IMR-90 (cell line): Measurements from ENCODE around the gene IL12RB1. TPM values are rescaled to one million over a fixed set of nuclear protein-coding genes. Genes with fewer than 3 reads are reported as not detected.

Source experiments
- ATAC-seq: fragments of 200-7000 bp; cut with Tn5 transposase; 2 replicates; pipeline ENCODE4 v1.9.1; 2020; ENCODE audit warnings: low read depth, mild to moderate bottlenecking, moderate library complexity
- BruUV-seq: library from RNA; stranded (reverse); fragments of 400-500 nt; replicated peaks from 2 replicates; lab custom pipeline; 2021; lab: Mats Ljungman, UMichigan
- CTCF ChIA-PET: fragments of 300-600 bp; formaldehyde crosslinking; extraction: SDS; loops from one replicate; lab custom pipeline; 2021; ENCODE audit warnings: antibody characterized with exemption; lab: Yijun Ruan, JAX
- POLR2A ChIA-PET: fragments of 300-600 bp; sonication (Branson Sonifier 250); formaldehyde crosslinking; loops from one replicate; lab custom pipeline; 2022; ENCODE audit warnings: antibody characterized with exemption; ENCODE audit not compliant: unreplicated experiment; lab: Charles Lee
- DNase-seq: peaks from one replicate; pipeline ENCODE4 v3.0.0; 2013
- H2AFZ ChIP-seq: replicated peaks from 2 replicates; pipeline ENCODE3; 2013; ENCODE audit warnings: low read length, mild to moderate bottlenecking; ENCODE audit not compliant: poor library complexity
- H2AK5ac ChIP-seq: 2 replicates; pipeline ENCODE4 v1.6.1; 2013; ENCODE audit warnings: low read depth, low read length, inconsistent platforms
- H2AK9ac ChIP-seq: replicated peaks from 2 replicates; pipeline ENCODE3; 2013; ENCODE audit warnings: mild to moderate bottlenecking, low read depth, low read length, moderate library complexity; ENCODE audit not compliant: poor library complexity
- H2BK120ac ChIP-seq: 2 replicates; pipeline ENCODE4 v1.6.1; 2013; ENCODE audit warnings: low read depth, low read length, inconsistent platforms
- H2BK15ac ChIP-seq: 3 replicates; pipeline ENCODE4 v1.6.1; 2013; ENCODE audit warnings: low read depth, low read length, inconsistent platforms
- H2BK20ac ChIP-seq: 2 replicates; pipeline ENCODE4 v1.6.1; 2013; ENCODE audit warnings: low read depth, mild to moderate bottlenecking, inconsistent platforms, low read length, moderate library complexity
- H2BK5ac ChIP-seq: 2 replicates; pipeline ENCODE4 v1.6.1; 2013; ENCODE audit warnings: mild to moderate bottlenecking, low read depth, low read length, inconsistent platforms; ENCODE audit not compliant: poor library complexity, severe bottlenecking
- H3K14ac ChIP-seq: replicated peaks from 2 replicates; pipeline ENCODE4 v1.6.1; 2013; ENCODE audit warnings: low read depth, low read length, inconsistent platforms
- H3K18ac ChIP-seq: 2 replicates; pipeline ENCODE4 v1.6.1; 2013; ENCODE audit warnings: low read depth, low read length, control low read depth
- H3K23ac ChIP-seq: 2 replicates; pipeline ENCODE4 v1.6.1; 2013; ENCODE audit warnings: low read depth, low read length, inconsistent platforms
- H3K27ac ChIP-seq: 2 replicates; pipeline ENCODE4 v1.5.1; 2013; ENCODE audit warnings: mild to moderate bottlenecking, control low read depth, low read length; ENCODE audit not compliant: insufficient read depth
- H3K27me3 ChIP-seq: 2 replicates; pipeline ENCODE4 v1.6.1; 2013; ENCODE audit warnings: low read length; ENCODE audit not compliant: control insufficient read depth, insufficient read depth
- H3K36me3 ChIP-seq: 2 replicates; pipeline ENCODE4 v1.6.1; 2013; ENCODE audit warnings: low read length, mixed read lengths; ENCODE audit not compliant: control insufficient read depth, insufficient read depth
- H3K4ac ChIP-seq: 2 replicates; pipeline ENCODE4 v1.6.1; 2013; ENCODE audit warnings: low read depth, low read length, inconsistent platforms
- H3K4me1 ChIP-seq: 2 replicates; pipeline ENCODE4 v1.6.1; 2013; ENCODE audit warnings: low read length, mixed read lengths; ENCODE audit not compliant: control insufficient read depth, insufficient read depth
- H3K4me2 ChIP-seq: 2 replicates; pipeline ENCODE4 v1.6.1; 2013; ENCODE audit warnings: low read depth, mild to moderate bottlenecking, control low read depth, low read length, moderate library complexity
- H3K4me3 ChIP-seq: 2 replicates; pipeline ENCODE4 v1.5.1; 2013; ENCODE audit warnings: low read depth, mild to moderate bottlenecking, control low read depth, low read length, moderate library complexity; ENCODE audit not compliant: insufficient read depth
- H3K56ac ChIP-seq: 2 replicates; pipeline ENCODE4 v1.6.1; 2013; ENCODE audit warnings: low read length, inconsistent platforms; ENCODE audit not compliant: insufficient read depth; ENCODE audit errors: extremely low read depth
- H3K79me1 ChIP-seq, 2 experiments: 2 replicates each; pipeline ENCODE4 v1.6.1; 2013; ENCODE audit warnings: low read length in 2 of 2, inconsistent platforms in 1 of 2, low read depth in 1 of 2
- H3K9ac ChIP-seq: 2 replicates; pipeline ENCODE4 v1.6.1; 2013; ENCODE audit warnings: low read depth, low read length, control low read depth
- H3K9me1 ChIP-seq: 2 replicates; pipeline ENCODE4 v1.6.1; 2013; ENCODE audit warnings: low read length, inconsistent platforms; ENCODE audit not compliant: insufficient read depth
- H3K9me3 ChIP-seq: 2 replicates; pipeline ENCODE4 v1.6.1; 2013; ENCODE audit warnings: low read length; ENCODE audit not compliant: control insufficient read depth, insufficient read depth
- H4K20me1 ChIP-seq: 2 replicates; pipeline ENCODE4 v1.6.1; 2013; ENCODE audit warnings: low read length, inconsistent platforms; ENCODE audit not compliant: insufficient read depth
- H4K5ac ChIP-seq: 2 replicates; pipeline ENCODE4 v1.6.1; 2013; ENCODE audit warnings: mild to moderate bottlenecking, low read depth, low read length, control low read depth
- H4K8ac ChIP-seq, 2 experiments: 2 replicates each; pipeline ENCODE4 v1.6.1; 2013; ENCODE audit warnings: low read depth in 2 of 2, low read length in 2 of 2, control low read depth in 1 of 2, inconsistent platforms in 1 of 2
- H4K91ac ChIP-seq: 2 replicates; pipeline ENCODE4 v1.6.1; 2013; ENCODE audit warnings: low read depth, low read length, inconsistent platforms; ENCODE audit not compliant: insufficient read depth
- BHLHE40 ChIP-seq: fragments of 150-350 bp; IDR thresholded peaks from 2 replicates; pipeline ENCODE4 v1.6.1; 2016; ENCODE audit warnings: mild to moderate bottlenecking, low read depth, low read length
- CEBPB ChIP-seq: IDR thresholded peaks from 2 replicates; pipeline ENCODE4 v1.6.1; 2012; ENCODE audit warnings: low read depth, low read length, improper control_type of control experiment
- CHD1 ChIP-seq: IDR thresholded peaks from 2 replicates; pipeline ENCODE4 v1.6.1; 2012; ENCODE audit warnings: low read depth, low read length, improper control_type of control experiment
- FOS ChIP-seq: fragments of 150-350 bp; IDR thresholded peaks from 2 replicates; pipeline ENCODE4 v1.6.1; 2016; ENCODE audit warnings: low read depth, low read length
- MAFK ChIP-seq: IDR thresholded peaks from 2 replicates; pipeline ENCODE4 v1.6.1; 2012; ENCODE audit warnings: low read depth, low read length, improper control_type of control experiment
- MAZ ChIP-seq: IDR thresholded peaks from 2 replicates; pipeline ENCODE4 v1.6.1; 2012; ENCODE audit warnings: low read depth, mild to moderate bottlenecking, low read length, improper control_type of control experiment, moderate library complexity, borderline replicate concordance
- MXI1 ChIP-seq: IDR thresholded peaks from 2 replicates; pipeline ENCODE4 v1.6.1; 2012; ENCODE audit warnings: low read depth, mild to moderate bottlenecking, low read length, moderate library complexity, borderline replicate concordance
- NFE2L2 ChIP-seq: fragments of 150-350 bp; IDR thresholded peaks from 2 replicates; pipeline ENCODE4 v1.6.1; 2016; ENCODE audit warnings: low read depth, mild to moderate bottlenecking, low read length
- RAD21 ChIP-seq: IDR thresholded peaks from 2 replicates; pipeline ENCODE4 v1.6.1; 2012; ENCODE audit warnings: low read length, improper control_type of control experiment
- RCOR1 ChIP-seq: IDR thresholded peaks from 2 replicates; pipeline ENCODE4 v1.6.1; 2012; ENCODE audit warnings: mild to moderate bottlenecking, low read length, improper control_type of control experiment; ENCODE audit not compliant: insufficient replicate concordance
- RFX5 ChIP-seq: IDR thresholded peaks from 2 replicates; pipeline ENCODE4 v1.8.0; 2012; ENCODE audit warnings: low read depth, mild to moderate bottlenecking, low read length, moderate library complexity
- SMC3 ChIP-seq: fragments of 150-350 bp; IDR thresholded peaks from 2 replicates; pipeline ENCODE4 v1.6.1; 2016; ENCODE audit warnings: low read depth, mild to moderate bottlenecking, antibody characterized with exemption, low read length, moderate library complexity
- WGBS, 2 experiments: methylation state at CpG; one replicate each; pipeline versions ENCODE4 v1.1.5 to v1.1.7; 2013; ENCODE audit warnings: missing lambda C conversion rate in 2 of 2; ENCODE audit not compliant: insufficient read length in 1 of 2; ENCODE audit errors: extremely low coverage in 2 of 2; 5-methylcytosine and 5-hydroxymethylcytosine counted together
- dilution Hi-C: fragments of 300-500 bp; cut with HindIII; formaldehyde crosslinking; loops from one replicate; pipeline ENCODE4 v1.14.3; 2018; ENCODE audit warnings: low sequenced_read_pairs; ENCODE audit not compliant: unreplicated experiment
- in situ Hi-C: fragments of 300-500 bp; cut with MboI; formaldehyde crosslinking; loops from 3 replicates; pipeline ENCODE4 v1.14.3; 2019; ENCODE audit warnings: low sequenced_read_pairs, inconsistent platforms, mixed read lengths
- intact Hi-C: fragments of 100-400 bp; cut with micrococcal nuclease; formaldehyde crosslinking; loops from 2 replicates; pipeline ENCODE4 v1.10.0; 2022
- polyA plus RNA-seq, 3 experiments: library from polyadenylated mRNA; depleted of rRNA; stranded (reverse); fragments of >200 nt; gene quantifications; 2 replicates each; pipeline ENCODE4 v1.2.3, GENCODE V29; 2012; ENCODE audit warnings: low replicate concordance in 1 of 3
- total RNA-seq: library from RNA; depleted of rRNA; stranded (reverse); fragments of >200 nt; gene quantifications from 2 replicates; pipeline ENCODE4 v1.2.3, GENCODE V29; 2012
- TF ChIP-seq, protein P1 (sequence below): fragments of 150-350 bp; IDR thresholded peaks from 2 replicates; pipeline ENCODE4 v1.6.1; 2016; ENCODE audit warnings: low read depth, mild to moderate bottlenecking, low read length, moderate library complexity, borderline replicate concordance
- TF ChIP-seq, protein P2 (sequence below): conservative IDR thresholded peaks from 2 replicates; pipeline ENCODE4 v1.5.1; 2012; ENCODE audit warnings: mild to moderate bottlenecking, low read depth, low read length, improper control_type of control experiment
- TF ChIP-seq, protein P3 (sequence below): fragments of 150-350 bp; IDR thresholded peaks from 2 replicates; pipeline ENCODE4 v1.6.1; 2017; ENCODE audit warnings: mild to moderate bottlenecking, antibody characterized with exemption, low read length, low read depth

The IL12RB1 gene
- total and polyA plus RNA-seq, 2 of the 4 experiments (the other 2 are of a cell fraction), result not detected

DNA sequence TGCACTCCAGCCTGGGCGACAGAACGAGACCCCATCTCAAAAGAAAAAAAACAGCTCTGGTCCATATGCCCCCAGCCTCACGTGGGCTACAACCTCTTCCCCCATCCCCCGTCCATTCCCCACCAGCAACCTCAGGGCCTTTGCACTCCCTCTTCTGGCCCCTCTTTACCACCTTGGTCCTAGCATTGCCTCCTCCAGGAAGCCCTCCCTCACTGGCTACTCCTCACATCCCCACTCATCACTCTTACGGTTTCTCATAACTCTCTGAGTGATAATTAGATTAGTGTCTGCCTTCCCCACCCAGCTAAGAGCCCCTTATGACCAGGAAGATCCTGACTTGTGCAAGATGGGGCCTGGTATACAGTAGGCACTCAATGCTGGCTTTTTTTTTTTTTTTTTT is 30.8 kb downstream of the IL12RB1 start:
- no peak overlapping the region for H3K18ac ChIP-seq
- no peak overlapping the region for H2AFZ ChIP-seq
- no peak overlapping the region for H3K4ac ChIP-seq
- H3K9ac ChIP-seq, result no peak overlapping the region
- H2BK120ac ChIP-seq, result no peak overlapping the region
- peaks cover 7% of the 10 kb centered on the region; the same call in 1 of the 2 replicates for H3K27me3 ChIP-seq
- ChIA-PET POLR2A (interaction anchor here (0.5 kb wide), 1 partner anchor 24 kb away, joined by 3 read pairs; no protein-coding TSS in a partner anchor), CTCF (interaction anchor here (1.0 kb wide), 1 partner anchor 49 kb away, joined by 4 read pairs; no protein-coding TSS in a partner anchor)
- WGBS, 2 experiments, result 67% methylated on average over 1 of the region's 5 CpGs; no CpG with 5 or more reads in 1 of the 2 experiments
- dilution Hi-C loops, result no loop called here
- no TSS peak for BruUV-seq
- H3K14ac ChIP-seq, result no peak overlapping the region
- H3K9me3 ChIP-seq, result 0 out of 2 replicates have a peak, but pooled peaks cover 2% of the 10 kb centered on the region
- no peak for DNase-seq
- no peak overlapping the region for H4K91ac ChIP-seq
- H3K79me1 ChIP-seq, result no peaks in the 10 kb centered on the region
- no peaks in the 10 kb centered on the region for H3K9me1 ChIP-seq
- no peak overlapping the region for H2BK15ac ChIP-seq
- TF ChIP-seq BHLHE40 (no peak), CHD1 (no peak), NFE2L2 (no peak), RFX5 (no peak), RCOR1 (no peak), RAD21 (no peak), MAFK (no peak), SMC3 (no peak), FOS (no peak), CEBPB (no peak), MAZ (no peak), MXI1 (no peak)
- TF ChIP-seq, protein P1, sequence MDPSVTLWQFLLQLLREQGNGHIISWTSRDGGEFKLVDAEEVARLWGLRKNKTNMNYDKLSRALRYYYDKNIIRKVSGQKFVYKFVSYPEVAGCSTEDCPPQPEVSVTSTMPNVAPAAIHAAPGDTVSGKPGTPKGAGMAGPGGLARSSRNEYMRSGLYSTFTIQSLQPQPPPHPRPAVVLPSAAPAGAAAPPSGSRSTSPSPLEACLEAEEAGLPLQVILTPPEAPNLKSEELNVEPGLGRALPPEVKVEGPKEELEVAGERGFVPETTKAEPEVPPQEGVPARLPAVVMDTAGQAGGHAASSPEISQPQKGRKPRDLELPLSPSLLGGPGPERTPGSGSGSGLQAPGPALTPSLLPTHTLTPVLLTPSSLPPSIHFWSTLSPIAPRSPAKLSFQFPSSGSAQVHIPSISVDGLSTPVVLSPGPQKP, result no peak
- TF ChIP-seq, protein P2, sequence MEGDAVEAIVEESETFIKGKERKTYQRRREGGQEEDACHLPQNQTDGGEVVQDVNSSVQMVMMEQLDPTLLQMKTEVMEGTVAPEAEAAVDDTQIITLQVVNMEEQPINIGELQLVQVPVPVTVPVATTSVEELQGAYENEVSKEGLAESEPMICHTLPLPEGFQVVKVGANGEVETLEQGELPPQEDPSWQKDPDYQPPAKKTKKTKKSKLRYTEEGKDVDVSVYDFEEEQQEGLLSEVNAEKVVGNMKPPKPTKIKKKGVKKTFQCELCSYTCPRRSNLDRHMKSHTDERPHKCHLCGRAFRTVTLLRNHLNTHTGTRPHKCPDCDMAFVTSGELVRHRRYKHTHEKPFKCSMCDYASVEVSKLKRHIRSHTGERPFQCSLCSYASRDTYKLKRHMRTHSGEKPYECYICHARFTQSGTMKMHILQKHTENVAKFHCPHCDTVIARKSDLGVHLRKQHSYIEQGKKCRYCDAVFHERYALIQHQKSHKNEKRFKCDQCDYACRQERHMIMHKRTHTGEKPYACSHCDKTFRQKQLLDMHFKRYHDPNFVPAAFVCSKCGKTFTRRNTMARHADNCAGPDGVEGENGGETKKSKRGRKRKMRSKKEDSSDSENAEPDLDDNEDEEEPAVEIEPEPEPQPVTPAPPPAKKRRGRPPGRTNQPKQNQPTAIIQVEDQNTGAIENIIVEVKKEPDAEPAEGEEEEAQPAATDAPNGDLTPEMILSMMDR, result no peak
- TF ChIP-seq, protein P3, sequence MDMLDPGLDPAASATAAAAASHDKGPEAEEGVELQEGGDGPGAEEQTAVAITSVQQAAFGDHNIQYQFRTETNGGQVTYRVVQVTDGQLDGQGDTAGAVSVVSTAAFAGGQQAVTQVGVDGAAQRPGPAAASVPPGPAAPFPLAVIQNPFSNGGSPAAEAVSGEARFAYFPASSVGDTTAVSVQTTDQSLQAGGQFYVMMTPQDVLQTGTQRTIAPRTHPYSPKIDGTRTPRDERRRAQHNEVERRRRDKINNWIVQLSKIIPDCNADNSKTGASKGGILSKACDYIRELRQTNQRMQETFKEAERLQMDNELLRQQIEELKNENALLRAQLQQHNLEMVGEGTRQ, result no peak
- no peak overlapping the region for H2BK20ac ChIP-seq
- H4K20me1 ChIP-seq, result no peaks in the 10 kb centered on the region
- H3K4me2 ChIP-seq, result no peak overlapping the region
- H3K36me3 ChIP-seq, result no peaks in the 10 kb centered on the region
- ATAC-seq, result no peak
- intact Hi-C loops, result loop anchor here (5.0 kb wide), 1 partner anchor 119 kb away; no protein-coding TSS in a partner anchor
- H3K56ac ChIP-seq, result no peak overlapping the region
- no peak overlapping the region for H3K23ac ChIP-seq
- in situ Hi-C loops, result loop anchor here (5.0 to 25.0 kb wide), 2 partner anchors 39 to 119 kb away; partner anchors contain the start of gene CCDC124
- no peak overlapping the region for H4K5ac ChIP-seq
- no peak overlapping the region for H2AK9ac ChIP-seq
- H3K4me1 ChIP-seq, result peaks cover 11% of the 10 kb centered on the region; the same call in 1 of the 2 replicates
- no peak overlapping the region for H2AK5ac ChIP-seq
- no peak overlapping the region for H4K8ac ChIP-seq
- no peak overlapping the region for H3K27ac ChIP-seq
- no peak overlapping the region for H2BK5ac ChIP-seq
- no peak overlapping the region for H3K4me3 ChIP-seq
